ENCODE results near the gene ARHGAP5.

DNA sequence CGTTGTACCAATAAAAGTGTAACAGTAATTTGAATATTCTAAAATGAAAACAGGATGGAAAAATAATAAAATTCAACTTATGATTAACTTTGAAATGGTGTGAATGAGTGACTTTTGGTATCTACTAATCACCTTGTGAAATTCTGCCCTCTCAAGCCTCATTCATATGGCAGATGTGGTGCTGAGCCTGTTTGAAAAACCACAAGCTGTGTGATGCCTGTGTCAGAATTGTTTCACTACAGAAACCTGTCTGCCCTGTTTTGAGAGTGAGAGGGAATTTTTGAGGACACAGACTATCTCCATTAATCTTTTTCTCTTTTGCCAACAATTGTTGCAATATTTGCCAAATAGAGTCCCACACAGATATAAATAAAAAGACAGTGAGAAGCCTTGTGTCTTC is 120.8 kb downstream of the ARHGAP5 start:
- TF ChIP-seq POLR2A (IDR thresholded peaks at IDR 0.05): no peak
- TF ChIP-seq, protein P1, sequence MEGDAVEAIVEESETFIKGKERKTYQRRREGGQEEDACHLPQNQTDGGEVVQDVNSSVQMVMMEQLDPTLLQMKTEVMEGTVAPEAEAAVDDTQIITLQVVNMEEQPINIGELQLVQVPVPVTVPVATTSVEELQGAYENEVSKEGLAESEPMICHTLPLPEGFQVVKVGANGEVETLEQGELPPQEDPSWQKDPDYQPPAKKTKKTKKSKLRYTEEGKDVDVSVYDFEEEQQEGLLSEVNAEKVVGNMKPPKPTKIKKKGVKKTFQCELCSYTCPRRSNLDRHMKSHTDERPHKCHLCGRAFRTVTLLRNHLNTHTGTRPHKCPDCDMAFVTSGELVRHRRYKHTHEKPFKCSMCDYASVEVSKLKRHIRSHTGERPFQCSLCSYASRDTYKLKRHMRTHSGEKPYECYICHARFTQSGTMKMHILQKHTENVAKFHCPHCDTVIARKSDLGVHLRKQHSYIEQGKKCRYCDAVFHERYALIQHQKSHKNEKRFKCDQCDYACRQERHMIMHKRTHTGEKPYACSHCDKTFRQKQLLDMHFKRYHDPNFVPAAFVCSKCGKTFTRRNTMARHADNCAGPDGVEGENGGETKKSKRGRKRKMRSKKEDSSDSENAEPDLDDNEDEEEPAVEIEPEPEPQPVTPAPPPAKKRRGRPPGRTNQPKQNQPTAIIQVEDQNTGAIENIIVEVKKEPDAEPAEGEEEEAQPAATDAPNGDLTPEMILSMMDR (IDR thresholded peaks at IDR 0.05): no peak
